WTC11 (cell line): Measurements from ENCODE around the gene BBS2.

Experiments
- CTCF ChIP-seq: fragments of 200-600 bp; IDR thresholded peaks from 2 replicates; pipeline ENCODE4 v1.8.0; 2022; ENCODE audit warnings: antibody characterized with exemption
- NR3C1 ChIP-seq: sonication (generic); formaldehyde crosslinking; conservative IDR thresholded peaks from 2 replicates; pipeline ENCODE4 v1.8.1; 2023; ENCODE audit warnings: low read depth, mild to moderate bottlenecking, missing genetic modification reagents
- STAT6 ChIP-seq: sonication (generic); formaldehyde crosslinking; conservative IDR thresholded peaks from 2 replicates; pipeline ENCODE4 v1.8.1; 2023; ENCODE audit warnings: mild to moderate bottlenecking, low read depth, missing genetic modification reagents, moderate library complexity
- TF ChIP-seq, protein P1 (sequence below): sonication (generic); formaldehyde crosslinking; IDR thresholded peaks from 2 replicates; pipeline ENCODE4 v1.8.0; 2022; ENCODE audit warnings: mild to moderate bottlenecking, missing genetic modification reagents

- TF ChIP-seq, protein P1, sequence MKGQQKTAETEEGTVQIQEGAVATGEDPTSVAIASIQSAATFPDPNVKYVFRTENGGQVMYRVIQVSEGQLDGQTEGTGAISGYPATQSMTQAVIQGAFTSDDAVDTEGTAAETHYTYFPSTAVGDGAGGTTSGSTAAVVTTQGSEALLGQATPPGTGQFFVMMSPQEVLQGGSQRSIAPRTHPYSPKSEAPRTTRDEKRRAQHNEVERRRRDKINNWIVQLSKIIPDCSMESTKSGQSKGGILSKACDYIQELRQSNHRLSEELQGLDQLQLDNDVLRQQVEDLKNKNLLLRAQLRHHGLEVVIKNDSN, result no peak
- TF ChIP-seq CTCF (no peak), STAT6 (CRISPR knock-in tag) (no peak), NR3C1 (no peak)
These were observed 36.4 kb downstream of the BBS2 start for GRCh38 chr16:56483394-56483793.
